Measurements from ENCODE around the gene IL17C.

Gene IL17C

DNA sequence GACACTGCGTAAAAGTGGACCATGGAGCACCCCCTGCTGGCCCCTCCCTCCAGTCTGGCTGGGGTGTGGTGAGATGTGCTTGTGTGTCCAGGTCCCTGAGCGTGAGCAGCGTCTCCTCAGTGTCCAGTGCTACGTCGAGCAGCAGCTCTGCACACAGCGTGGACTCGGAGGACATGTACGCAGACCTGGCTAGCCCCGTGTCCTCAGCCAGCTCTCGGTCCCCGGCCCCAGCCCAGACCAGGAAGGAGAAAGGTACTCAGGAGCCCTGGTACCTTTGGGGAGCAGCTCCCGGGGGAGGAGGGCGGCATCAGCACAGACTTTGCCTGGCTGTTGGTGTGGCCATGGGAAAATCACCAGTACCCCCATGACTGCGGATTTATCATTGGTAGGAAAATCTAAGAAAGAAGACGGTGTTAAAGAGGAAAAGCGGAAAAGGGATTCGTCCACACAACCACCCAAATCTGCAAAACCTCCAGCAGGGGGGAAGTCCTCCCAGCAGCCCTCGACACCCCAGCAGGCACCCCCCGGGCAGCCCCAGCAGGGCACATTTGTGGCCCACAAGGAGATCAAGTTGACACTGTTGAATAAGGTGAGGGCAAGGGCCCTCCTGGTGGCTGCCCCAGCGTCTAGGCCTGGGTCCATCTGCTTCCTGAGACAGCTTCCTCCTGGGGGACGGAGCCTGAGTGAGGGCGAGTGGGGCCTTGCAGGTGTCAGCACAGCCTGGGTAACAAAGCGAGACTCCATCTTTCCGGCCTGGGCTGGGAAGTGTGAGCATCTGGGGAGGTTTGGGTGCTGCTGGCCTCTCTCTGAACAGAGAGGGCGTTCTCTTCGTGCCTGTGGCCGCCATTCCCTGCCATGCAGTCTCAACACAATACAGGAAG is 10.6 kb upstream of the IL17C start:
- no peak for DNase-seq (ENCODE audit: low spot score)

GRCh38 chr16:88628512-88628974 is 9.8 kb upstream of the IL17C start:
- peak; percentile 46 for DNase-seq (ENCODE audit: low spot score)

- no peak for DNase-seq (ENCODE audit: low spot score)
These were observed 8.5 kb upstream of the IL17C start for GRCh38 chr16:88629835-88630234.

GRCh38 chr16:88630433-88630832 is 7.9 kb upstream of the IL17C start:
- DNase-seq (ENCODE audit: low spot score): no peak

GRCh38 chr16:88630941-88631340 is 7.4 kb upstream of the IL17C start:
- no peak for DNase-seq (ENCODE audit: low spot score)

DNA sequence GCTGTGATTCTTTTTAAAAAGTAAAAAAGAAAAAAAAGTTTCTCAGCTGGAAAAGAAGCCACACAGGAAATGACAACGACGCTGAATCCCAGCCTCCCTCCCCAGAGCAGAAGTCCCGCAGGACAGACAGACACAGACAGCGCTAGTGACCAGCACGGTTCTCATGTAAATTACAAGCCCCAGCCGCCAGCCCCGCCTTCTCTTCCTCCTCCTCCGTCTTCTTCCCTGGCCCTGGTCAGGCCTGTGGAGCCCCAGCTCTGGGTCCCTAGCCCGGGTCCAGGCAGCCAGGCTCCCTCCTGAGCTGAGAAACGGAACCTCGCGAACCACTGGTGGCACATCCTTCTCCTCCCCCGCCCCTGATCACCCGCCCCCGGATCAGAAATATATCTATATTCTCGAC is 7.0 kb upstream of the IL17C start:
- DNase-seq (ENCODE audit: low spot score): no peak

- no peak for DNase-seq (ENCODE audit: low spot score)
These were observed 6.3 kb upstream of the IL17C start for GRCh38 chr16:88631920-88632586.

GRCh38 chr16:88632587-88632930 is 5.8 kb upstream of the IL17C start:
- no peak for DNase-seq (ENCODE audit: low spot score)

DNA sequence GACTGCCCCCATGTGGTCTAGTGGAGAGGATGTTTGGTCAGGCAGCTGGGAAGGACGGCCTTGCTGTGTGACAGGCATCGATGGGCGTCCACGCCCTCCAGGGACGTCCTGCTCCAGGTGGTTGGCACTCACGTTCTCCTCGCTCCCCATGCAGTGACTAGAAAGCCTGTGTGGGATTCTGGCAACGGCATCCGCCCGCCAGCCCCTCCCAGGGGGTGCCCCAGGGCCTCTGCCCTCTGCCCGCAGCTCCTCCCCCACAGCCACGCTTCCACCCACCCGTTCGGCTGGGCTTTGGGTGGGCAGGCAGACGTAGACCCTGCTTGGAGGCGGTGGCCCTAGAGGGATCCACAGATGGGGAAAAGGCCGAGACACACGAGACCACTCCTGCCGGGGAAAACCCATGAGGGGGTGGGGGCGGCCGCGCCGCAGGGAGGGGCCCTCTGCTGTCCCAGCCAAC is 4.7 kb upstream of the IL17C start:
- DNase-seq (ENCODE audit: low spot score): no peak

DNA sequence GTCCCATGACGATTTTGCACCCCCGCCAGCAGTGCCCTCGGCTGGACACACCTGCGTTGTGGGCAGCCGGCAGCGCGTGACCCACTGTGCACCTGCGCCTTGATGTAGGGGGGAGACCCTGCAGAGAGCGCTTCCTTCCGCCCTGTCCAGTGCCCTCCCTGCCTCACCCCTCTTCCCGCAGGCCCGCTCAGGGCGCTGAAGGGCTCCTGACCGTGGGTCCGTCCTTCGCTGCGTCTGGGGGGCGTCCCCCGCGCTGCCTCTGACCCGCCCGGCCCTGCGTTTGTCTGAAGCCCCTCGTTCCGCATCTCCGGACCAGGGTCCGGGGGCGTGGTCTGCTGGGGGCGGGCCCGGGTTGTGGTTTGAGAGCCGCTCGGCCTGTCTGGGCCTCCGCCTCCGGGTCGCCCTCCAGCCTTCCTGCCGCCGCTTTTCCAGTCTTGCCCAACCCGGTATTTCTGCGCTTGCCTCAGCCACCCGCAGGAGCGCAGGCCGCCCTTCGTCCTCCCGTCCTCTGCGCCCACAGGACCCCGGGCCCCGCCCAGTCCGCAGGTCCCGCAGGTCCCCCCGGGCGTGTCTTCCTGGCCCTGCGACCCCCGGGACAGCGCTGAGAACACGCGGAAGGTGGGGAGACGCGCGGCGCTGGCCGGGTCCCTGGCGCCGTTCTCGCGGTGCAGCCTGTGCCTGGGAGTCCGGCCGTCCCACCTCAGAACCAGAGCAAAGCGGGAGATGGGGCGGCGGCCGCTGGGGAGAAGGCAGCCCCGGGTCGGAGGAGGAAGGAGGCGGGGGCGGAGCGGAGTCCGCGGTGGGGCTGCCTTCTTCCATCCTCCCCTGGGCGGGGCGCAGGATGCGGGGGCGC is 4.0 kb upstream of the IL17C start:
- DNase-seq (ENCODE audit: low spot score): no peak

GRCh38 chr16:88634994-88635670 is 3.2 kb upstream of the IL17C start:
- no peak for DNase-seq (ENCODE audit: low spot score)

GRCh38 chr16:88635671-88636319 is 2.6 kb upstream of the IL17C start:
- DNase-seq (ENCODE audit: low spot score): no peak

- no peak for DNase-seq (ENCODE audit: low spot score)
These were observed 1.7 kb upstream of the IL17C start for GRCh38 chr16:88636488-88637265.

- DNase-seq (ENCODE audit: low spot score): no peak
These were observed 1.1 kb downstream of the IL17C start for GRCh38 chr16:88639231-88640038.

- DNase-seq (ENCODE audit: low spot score): no peak
These were observed 1.7 kb downstream of the IL17C start for GRCh38 chr16:88640039-88640495.

- DNase-seq (ENCODE audit: low spot score): no peak
These were observed 2.3 kb downstream of the IL17C start for GRCh38 chr16:88640498-88641247.

- DNase-seq (ENCODE audit: low spot score): no peak
These were observed 4.7 kb downstream of the IL17C start for GRCh38 chr16:88642881-88643643.

DNA sequence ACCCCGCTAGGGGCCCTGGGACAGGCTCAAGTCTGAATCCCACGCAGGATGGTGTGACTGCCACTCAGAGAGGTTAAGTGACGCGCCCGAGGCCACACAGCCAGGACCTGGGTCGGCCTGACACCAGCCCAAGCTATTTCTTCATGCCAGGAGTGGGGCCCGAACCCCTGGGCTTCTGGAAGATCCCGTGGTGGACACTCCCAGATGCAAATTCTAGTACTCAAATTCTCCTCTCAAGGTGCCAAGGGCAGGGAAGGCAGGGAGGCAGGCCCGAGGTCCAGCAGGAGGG is 5.2 kb downstream of the IL17C start:
- no peak for DNase-seq (ENCODE audit: low spot score)

Measured in kidney capillary endothelial cell (primary cell).